ENCODE measurements around the gene TYW5.

- TF ChIP-seq, protein P1, sequence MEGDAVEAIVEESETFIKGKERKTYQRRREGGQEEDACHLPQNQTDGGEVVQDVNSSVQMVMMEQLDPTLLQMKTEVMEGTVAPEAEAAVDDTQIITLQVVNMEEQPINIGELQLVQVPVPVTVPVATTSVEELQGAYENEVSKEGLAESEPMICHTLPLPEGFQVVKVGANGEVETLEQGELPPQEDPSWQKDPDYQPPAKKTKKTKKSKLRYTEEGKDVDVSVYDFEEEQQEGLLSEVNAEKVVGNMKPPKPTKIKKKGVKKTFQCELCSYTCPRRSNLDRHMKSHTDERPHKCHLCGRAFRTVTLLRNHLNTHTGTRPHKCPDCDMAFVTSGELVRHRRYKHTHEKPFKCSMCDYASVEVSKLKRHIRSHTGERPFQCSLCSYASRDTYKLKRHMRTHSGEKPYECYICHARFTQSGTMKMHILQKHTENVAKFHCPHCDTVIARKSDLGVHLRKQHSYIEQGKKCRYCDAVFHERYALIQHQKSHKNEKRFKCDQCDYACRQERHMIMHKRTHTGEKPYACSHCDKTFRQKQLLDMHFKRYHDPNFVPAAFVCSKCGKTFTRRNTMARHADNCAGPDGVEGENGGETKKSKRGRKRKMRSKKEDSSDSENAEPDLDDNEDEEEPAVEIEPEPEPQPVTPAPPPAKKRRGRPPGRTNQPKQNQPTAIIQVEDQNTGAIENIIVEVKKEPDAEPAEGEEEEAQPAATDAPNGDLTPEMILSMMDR (IDR thresholded peaks at IDR 0.05) = no peak
- TF ChIP-seq POLR2AphosphoS5 (IDR thresholded peaks at IDR 0.05) = no peak
Measured at GRCh38 chr2:199926806-199927205, 28.5 kb downstream of the TYW5 start.
